T47D (cell line): Measurements from ENCODE around the gene PI4KA.
"Not testable (repeated sequence)": the region's sequence is repeated elsewhere in the genome, so short reads cannot be mapped to it uniquely, and the experiment has no call there.

Source experiments
- DNase-seq, 2 experiments: peaks; one replicate each; pipeline versions ENCODE4 v3.0.0 to v3.0.0-alpha.2; 2011 to 2012; ENCODE audit warnings: low read depth in 1 of 2, low spot score in 1 of 2
- JUND ChIP-seq: IDR thresholded peaks from 2 replicates; pipeline ENCODE4 v1.6.1; 2012; ENCODE audit warnings: low read depth
- in situ Hi-C: cut with HindIII; loops from 2 replicates; pipeline ENCODE4 v1.10.0; 2016; ENCODE audit warnings: low sequenced_read_pairs, low pct_unique_long_range_greater_than_20kb

The PI4KA gene

GRCh38 chr22:20779014-20779817 is 79.4 kb downstream of the PI4KA start:
- in situ Hi-C loops, result no loop called here
- DNase-seq, result no peak
- TF ChIP-seq JUND, result no peak

- in situ Hi-C loops, result no loop called here
These were observed 81.0 kb downstream of the PI4KA start for GRCh38 chr22:20777420-20778177.

GRCh38 chr22:20776624-20777405 is 81.8 kb downstream of the PI4KA start:
- no peak for DNase-seq
- in situ Hi-C loops, result no loop called here
- TF ChIP-seq JUND, result no peak

More at GRCh38 chr22:20777420-20778177, 81.0 kb downstream of the PI4KA start:
- TF ChIP-seq JUND, result no peak
- DNase-seq, result peak in 1 of 2 experiments; percentile 10

- no peak for DNase-seq
- in situ Hi-C loops, result no loop called here
- TF ChIP-seq JUND, result no peak
These were observed 83.2 kb downstream of the PI4KA start for GRCh38 chr22:20775342-20775895.

- DNase-seq, result no peak
- TF ChIP-seq JUND, result no peak
- in situ Hi-C loops, result no loop called here
These were observed 83.7 kb downstream of the PI4KA start for GRCh38 chr22:20774882-20775281.

GRCh38 chr22:20773793-20774212 is 84.8 kb downstream of the PI4KA start, which contains the start of gene SERPIND1:
SERPIND1 (plus strand) TSS chr22:20774113; CDS start chr22:20779313, 5,200 bp downstream.
- in situ Hi-C loops, result no loop called here
- no peak for DNase-seq
- no peak for TF ChIP-seq JUND

GRCh38 chr22:20771918-20772625 is 86.5 kb downstream of the PI4KA start:
- TF ChIP-seq JUND, result no peak
- no peak for DNase-seq
- in situ Hi-C loops, result no loop called here

GRCh38 chr22:20769496-20769826 is 89.2 kb downstream of the PI4KA start:
- DNase-seq, in situ Hi-C loops: not testable (repeated sequence)

- TF ChIP-seq JUND, result no peak
- in situ Hi-C loops, result no loop called here
- DNase-seq, result no peak
These were observed 92.1 kb downstream of the PI4KA start for GRCh38 chr22:20766530-20766929.

GRCh38 chr22:20765938-20766337 is 92.7 kb downstream of the PI4KA start:
- DNase-seq, result no peak
- TF ChIP-seq JUND, result no peak
- in situ Hi-C loops, result no loop called here

GRCh38 chr22:20764729-20765128 is 93.9 kb downstream of the PI4KA start:
- no peak for TF ChIP-seq JUND
- DNase-seq, result no peak
- in situ Hi-C loops, result no loop called here

- in situ Hi-C loops, result no loop called here
- TF ChIP-seq JUND, result no peak
- DNase-seq, result no peak
These were observed 94.2 kb downstream of the PI4KA start for GRCh38 chr22:20764471-20764720.
